ENCODE measurements around the gene CD1E.
"Not testable (repeated sequence)": the region's sequence is repeated elsewhere in the genome, so short reads cannot be mapped to it uniquely, and the experiment has no call there.

The CD1E gene

GRCh38 chr1:158353303-158354075 is at the start of gene CD1E:
CD1E (plus strand) TSS chr1:158353894; CDS start chr1:158353989, 95 bp downstream.
- DNase-seq, result no peak

- no peak for DNase-seq
These were observed 43.1 kb upstream of the CD1E start for GRCh38 chr1:158310623-158311022.

- no peak for DNase-seq
These were observed 42.6 kb upstream of the CD1E start for GRCh38 chr1:158311066-158311465.

GRCh38 chr1:158323866-158324265 is 29.8 kb upstream of the CD1E start:
- no peak for DNase-seq

DNA sequence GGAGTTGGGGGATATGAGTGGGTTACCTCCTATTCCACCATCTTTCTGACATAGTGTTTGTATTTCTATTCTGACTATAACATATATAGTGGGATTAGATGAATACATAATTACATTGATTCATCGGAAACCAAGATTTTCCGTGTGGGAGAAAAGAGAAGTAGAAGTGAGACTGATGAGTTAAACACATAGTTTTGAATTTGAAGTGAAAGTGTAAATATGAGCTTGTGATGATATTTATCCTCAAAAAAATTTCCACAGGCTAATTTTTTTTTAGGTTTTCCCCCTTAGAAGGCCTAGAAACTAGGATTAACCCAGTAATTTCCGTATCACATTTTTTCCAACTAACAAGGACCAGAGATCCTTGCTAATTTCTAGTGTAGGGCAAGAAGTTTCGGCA is 29.3 kb upstream of the CD1E start:
- no peak for DNase-seq

DNA sequence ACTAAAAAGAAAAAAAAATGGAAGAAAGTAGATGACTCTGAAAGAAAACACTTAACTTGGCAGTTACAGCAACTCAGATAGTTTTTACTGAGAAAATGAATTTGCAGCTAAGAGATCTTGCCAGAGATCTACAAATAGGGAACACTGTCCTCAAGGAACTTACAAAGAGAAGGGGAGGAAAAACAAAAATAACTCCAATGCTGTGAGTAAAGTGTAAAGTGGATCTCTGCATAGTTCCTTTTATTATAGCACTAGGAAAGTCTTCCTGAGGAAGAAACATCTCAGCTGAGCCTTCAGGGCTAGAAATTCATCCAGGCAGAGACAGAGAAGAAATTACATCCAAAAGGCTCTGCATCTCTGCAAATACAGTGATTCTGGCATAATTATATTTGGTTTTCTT is 26.2 kb upstream of the CD1E start:
- no peak for DNase-seq

- DNase-seq, result no peak
These were observed 25.3 kb upstream of the CD1E start for GRCh38 chr1:158328426-158328825.

GRCh38 chr1:158329300-158329699 is 24.4 kb upstream of the CD1E start:
- no peak for DNase-seq

GRCh38 chr1:158329733-158330132 is 24.0 kb upstream of the CD1E start:
- DNase-seq, result no peak

DNA sequence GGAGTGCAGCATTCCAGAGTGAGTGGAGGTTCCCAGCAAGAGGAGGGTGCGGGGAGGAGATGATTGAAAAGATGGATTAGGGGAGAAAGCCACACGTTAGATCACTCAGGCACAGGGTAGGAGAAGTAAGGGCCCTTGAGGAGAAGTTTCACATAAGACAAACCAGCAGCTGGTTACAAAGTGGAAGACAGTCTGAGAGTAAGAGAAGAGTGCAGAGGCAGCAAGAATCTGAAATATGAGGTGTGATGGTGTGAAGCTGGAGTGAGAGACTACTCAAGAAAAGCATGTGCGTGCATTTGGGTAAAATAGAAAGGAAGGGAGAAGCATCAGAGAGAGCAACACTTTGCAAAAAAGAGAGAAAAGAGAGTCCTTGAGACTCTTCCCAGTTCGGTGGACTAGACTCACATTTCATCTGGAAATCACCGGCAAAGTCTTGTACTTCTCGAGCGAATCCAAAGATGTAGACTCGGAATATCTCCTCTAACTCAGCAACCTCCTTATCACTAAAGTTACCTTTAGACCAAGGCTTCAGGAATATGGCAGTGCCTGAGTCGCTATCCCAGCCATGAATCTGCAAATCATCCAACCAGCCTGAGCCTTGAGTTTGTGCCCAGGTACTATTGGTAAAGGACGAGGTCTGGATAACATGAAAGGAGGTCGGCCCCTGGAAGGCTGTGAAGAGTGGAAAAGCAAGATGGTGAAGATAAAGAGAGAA is 23.1 kb upstream of the CD1E start:
- no peak for DNase-seq

- DNase-seq, result no peak
These were observed 22.6 kb upstream of the CD1E start for GRCh38 chr1:158331106-158331425.

DNA sequence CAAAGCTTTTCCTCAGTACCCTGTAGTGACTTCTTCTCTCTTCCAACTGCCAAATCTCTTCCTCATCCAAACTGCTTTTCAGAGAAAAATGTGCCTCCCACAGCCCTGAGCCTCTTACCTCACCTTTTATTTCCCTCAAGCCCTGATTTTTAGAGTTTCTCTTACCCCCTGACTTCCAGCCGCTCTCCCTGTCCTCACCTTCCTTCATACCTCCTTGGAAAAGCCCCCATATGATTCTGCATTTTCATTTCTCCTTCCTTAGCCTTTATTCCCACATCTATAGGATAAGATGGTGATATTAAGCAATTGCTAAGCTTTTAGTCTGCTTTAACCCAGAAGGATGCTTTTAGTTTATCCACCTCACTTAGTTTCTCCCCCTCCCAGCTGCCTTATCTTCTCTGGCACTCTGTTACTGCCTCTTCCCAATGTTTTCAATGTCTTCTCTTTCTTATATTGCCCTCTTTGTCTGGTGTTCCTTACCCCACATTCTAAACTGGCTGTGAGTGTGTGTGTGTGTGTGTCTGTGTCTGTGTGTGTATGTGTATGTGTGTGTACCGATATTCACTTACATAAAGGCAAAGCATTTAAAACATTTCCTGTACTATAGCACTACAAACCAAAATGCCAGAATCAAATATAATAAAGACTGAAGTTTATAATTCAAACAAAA is 22.1 kb upstream of the CD1E start, which contains the start of gene CD1B:
Gene CD1B, minus strand, starts transcription at position 51 of the 670 bp plus-strand sequence. CDS start 108 bp downstream, outside the sequence.
- DNase-seq, result no peak

DNA sequence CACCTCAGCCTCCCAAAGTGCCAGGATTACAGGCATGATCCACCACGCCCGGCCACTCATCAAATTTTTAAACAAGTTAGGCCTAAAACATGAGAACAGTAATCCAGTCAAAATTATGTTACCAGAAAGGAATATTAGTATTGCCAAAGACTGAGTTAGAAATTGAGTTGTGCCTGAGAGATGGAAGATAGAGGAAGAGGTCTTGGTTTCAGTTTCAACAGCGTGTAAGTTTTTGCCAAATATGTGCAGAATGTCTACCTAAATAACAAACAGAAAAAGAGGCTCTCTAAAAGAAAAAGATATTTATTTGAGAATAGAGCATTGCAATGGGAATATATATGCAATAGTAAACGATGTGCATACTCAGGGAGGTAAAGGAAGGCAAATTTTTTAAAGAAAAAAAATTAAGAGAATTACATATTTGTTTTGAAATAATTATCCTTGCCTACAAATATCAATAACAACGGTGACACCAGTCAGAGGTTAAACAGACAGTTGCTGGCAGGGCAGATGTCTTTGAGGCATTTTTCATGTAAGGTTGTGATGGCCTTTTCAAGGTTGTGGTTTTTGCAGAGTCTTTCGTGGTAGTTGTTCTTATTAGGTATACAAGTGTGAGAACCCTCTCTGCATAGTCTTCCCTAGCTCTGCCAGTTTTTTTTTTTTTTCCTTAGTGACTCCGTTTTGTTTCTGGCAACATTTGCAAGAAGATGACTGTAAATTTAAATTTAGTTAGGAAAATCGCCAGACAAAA is 20.1 kb upstream of the CD1E start:
- no peak for DNase-seq

- DNase-seq, result no peak
These were observed 19.0 kb upstream of the CD1E start for GRCh38 chr1:158334526-158335212.

- DNase-seq, result no peak
These were observed 18.5 kb upstream of the CD1E start for GRCh38 chr1:158335213-158335532.

DNA sequence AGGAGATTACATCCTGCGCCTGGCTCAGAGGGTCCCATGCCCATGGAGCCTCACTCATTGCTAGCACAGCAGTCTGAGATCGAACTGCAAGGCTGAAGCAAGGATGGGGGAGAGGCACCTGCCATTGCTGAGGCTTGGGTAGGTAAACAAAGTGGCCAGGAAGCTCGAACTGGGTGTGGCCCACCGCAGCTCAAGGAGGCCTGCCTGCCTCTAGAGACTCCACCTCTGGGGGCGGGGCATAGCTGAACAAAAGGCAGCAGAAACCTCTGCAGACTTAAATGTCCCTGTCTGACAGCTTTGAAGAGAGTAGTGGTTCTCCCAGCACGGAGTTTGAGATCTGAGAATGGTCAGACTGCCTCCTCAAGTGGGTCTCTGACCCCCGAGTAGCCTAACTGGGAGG is 17.3 kb upstream of the CD1E start:
- DNase-seq, result not testable (repeated sequence)

- DNase-seq, result not testable (repeated sequence)
These were observed 4.7 kb upstream of the CD1E start for GRCh38 chr1:158348946-158349345.

- no peak for DNase-seq
These were observed 561 bp downstream of the CD1E start for GRCh38 chr1:158354255-158354654.

GRCh38 chr1:158355773-158356285 is 2.1 kb downstream of the CD1E start:
- no peak for DNase-seq

- DNase-seq, result no peak
These were observed 2.9 kb downstream of the CD1E start for GRCh38 chr1:158356616-158357015.

DNA sequence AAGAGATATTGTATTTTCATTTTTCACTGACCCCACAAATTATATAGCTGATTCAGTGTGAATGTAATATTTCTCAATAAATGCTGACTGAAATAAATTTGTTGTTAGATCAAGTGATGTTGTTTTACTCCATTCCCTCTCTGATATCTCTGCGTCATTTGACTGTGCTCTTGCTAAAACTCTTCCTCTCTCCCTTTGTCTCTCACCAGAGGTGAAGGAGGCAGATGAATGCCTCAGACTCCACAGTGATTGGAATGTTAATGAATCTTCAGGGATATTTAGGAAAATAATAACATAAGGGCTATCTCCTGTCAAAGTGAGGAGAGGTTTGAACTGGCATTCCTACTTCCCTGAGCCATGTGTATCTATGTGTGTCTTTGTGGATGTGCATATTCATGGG is 3.7 kb downstream of the CD1E start:
- DNase-seq, result no peak

DNA sequence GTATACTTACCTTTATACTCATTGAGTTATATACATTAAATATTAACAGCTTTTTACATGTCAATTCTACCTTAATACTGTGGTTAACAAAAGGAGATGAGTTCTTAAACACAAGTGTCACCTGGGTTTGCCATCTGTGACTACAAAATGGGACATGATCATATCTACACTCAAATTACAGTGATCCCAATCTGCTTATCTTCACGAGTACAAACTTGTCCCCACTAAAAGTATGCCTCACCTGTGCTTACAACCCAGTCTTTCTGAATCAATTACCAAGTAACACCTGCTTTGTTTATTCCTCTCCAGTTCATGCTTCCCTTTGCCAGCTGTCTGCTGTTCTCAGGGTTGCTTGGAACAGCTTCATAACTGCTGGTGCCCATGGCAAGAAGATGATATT is 8.8 kb downstream of the CD1E start:
- DNase-seq, result no peak

All from left hindlimb (tissue), 1 donor.